GM19238 (cell line): ENCODE measurements around the gene SLC35F1.

ENCODE experiments used
- DNase-seq: peaks from one replicate; pipeline ENCODE4 v3.0.0; 2011; ENCODE audit warnings: low spot score; ENCODE audit not compliant: insufficient read length

The SLC35F1 gene

GRCh38 chr6:118350881-118351430 lies 443.9 kb downstream of the SLC35F1 start:
- DNase-seq = no peak

DNA sequence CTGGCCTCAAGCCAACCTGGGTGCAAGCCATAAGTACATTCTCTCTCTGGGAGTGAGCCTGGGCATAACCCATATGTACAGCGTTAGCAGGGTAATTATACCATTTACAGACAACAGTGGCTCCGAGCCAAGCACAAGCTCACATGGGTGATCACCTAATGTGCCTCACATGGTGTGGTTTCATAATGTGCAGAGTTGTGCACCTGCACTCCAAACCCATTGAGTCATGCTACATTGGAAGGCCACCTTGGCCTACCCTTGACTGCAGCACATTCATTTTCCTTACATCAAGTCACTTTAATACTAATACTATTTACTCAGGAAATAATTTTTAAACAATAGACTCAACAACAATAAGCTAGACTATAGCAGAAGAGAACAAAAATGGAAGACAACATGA lies 446.5 kb downstream of the SLC35F1 start:
- DNase-seq = no peak

DNA sequence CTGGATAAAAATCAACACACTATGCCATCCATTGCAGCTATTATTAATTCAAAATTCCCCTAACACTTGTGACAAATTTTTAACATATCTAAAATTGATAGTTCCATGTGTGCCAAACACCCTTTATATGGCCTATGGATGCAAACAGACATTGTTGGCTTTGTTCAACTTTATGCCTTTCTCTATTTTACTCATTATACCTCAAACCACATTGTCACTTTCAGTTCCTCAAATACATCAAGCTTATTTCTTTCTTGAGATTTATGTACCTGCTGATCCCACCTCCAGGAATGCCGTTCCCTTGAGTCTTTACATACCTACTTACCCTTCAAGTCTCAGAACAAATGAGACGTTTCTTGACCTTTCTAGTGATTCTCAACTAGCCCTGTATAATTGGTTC lies 447.6 kb downstream of the SLC35F1 start:
- DNase-seq = no peak

DNA sequence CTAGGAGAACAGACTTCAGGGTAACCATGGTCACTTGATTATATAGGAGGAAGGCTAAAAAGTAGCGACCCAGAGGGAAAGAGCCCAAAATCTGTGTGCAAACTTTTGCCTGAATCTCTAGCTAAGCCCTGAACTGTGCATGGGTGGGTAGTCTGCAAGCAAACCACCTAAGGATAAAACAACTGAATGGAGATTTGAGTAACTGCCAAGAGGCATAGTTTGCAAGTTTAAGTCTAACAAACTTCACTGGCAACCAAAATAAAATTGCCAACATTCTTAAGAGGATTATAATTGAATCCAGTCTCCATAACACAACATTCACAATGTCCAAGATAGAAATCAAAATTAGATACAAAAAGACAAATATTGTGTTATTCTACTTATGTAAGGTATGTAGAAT lies 449.0 kb downstream of the SLC35F1 start:
- DNase-seq = no peak

DNA sequence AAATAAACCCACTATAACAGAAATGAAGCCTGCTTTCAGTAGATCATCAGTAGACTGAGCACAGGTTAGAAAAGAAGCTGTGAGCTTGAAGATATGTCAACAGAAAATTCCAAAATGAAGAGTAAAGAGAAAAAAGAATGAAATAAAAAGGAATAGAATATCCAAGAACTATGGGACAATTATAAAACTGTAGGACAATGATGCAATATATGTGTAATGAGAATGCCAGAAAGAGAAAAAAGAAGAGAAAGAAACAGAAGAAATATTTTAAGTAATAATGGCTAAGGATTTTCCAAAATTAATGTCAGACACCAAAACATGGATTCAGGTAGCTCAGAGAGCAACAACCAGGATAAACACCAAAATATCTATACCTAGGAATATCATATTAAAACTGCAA lies 449.6 kb downstream of the SLC35F1 start:
- DNase-seq = no peak
